Stimulated activated CD8-positive, alpha-beta memory T cell treated with anti-CD3 and anti-CD28 coated beads, Interleukin-7, amount 100 ng/mL, for 1 hour (primary cell): ENCODE data around the gene TULP4.
"Not testable (repeated sequence)": the region's sequence is repeated elsewhere in the genome, so short reads cannot be mapped to it uniquely, and the experiment has no call there.

Experiments used
- DNase-seq, 2 donors: peaks; one replicate each; pipeline ENCODE4 v3.0.0-alpha.2; 2020; ENCODE audit warnings: low read depth in 2 of 2

TULP4 gene

GRCh38 chr6:158529629-158530028 is 217.4 kb downstream of the TULP4 start:
- no peak for DNase-seq

GRCh38 chr6:158531566-158531965 is 219.3 kb downstream of the TULP4 start:
- no peak for DNase-seq

- DNase-seq: no peak
Measured at GRCh38 chr6:158531970-158532369, 219.7 kb downstream of the TULP4 start.

- DNase-seq: peak in 1 of 2 donors; percentile 44
Measured at GRCh38 chr6:158536084-158536890, 224.0 kb downstream of the TULP4 start.

- DNase-seq: no peak
Measured at GRCh38 chr6:158536891-158537798, 224.9 kb downstream of the TULP4 start.

GRCh38 chr6:158538741-158539140 is 226.5 kb downstream of the TULP4 start:
- no peak for DNase-seq

- DNase-seq: no peak
Measured at GRCh38 chr6:158539413-158539812, 227.1 kb downstream of the TULP4 start.

GRCh38 chr6:158539881-158540280 is 227.6 kb downstream of the TULP4 start:
- DNase-seq: no peak

- no peak for DNase-seq
Measured at GRCh38 chr6:158543606-158544185, 231.4 kb downstream of the TULP4 start.

- DNase-seq: no peak
Measured at GRCh38 chr6:158544428-158544827, 232.2 kb downstream of the TULP4 start.

GRCh38 chr6:158545043-158545966 is 233.0 kb downstream of the TULP4 start:
- no peak for DNase-seq

GRCh38 chr6:158548418-158549161 is 236.3 kb downstream of the TULP4 start:
- no peak for DNase-seq

- no peak for DNase-seq
Measured at GRCh38 chr6:158552055-158552795, 240.0 kb downstream of the TULP4 start.

- no peak for DNase-seq
Measured at GRCh38 chr6:158552796-158553138, 240.5 kb downstream of the TULP4 start.

GRCh38 chr6:158554611-158555361 is 242.5 kb downstream of the TULP4 start:
- DNase-seq: no peak

- DNase-seq: no peak
Measured at GRCh38 chr6:158556113-158556512, 243.8 kb downstream of the TULP4 start.

GRCh38 chr6:158557110-158557509 is 244.8 kb downstream of the TULP4 start:
- not testable (repeated sequence) for DNase-seq

GRCh38 chr6:158557927-158558326 is 245.7 kb downstream of the TULP4 start:
- DNase-seq: no peak
